ENCODE data around the gene SCAANT1.

- TF ChIP-seq POLR2A (IDR thresholded peaks at IDR 0.05) (no peak), CTCF (IDR thresholded peaks at IDR 0.05) (no peak), EP300 (IDR thresholded peaks at IDR 0.05) (no peak), POLR2AphosphoS5 (IDR thresholded peaks at IDR 0.05) (no peak)
Observed at GRCh38 chr3:63926309-63926708, 14.1 kb upstream of the SCAANT1 start.

All from stomach (tissue), 4 donors.